RWPE2 (cell line): ENCODE results near the gene CPEB1.
A peak's percentile ranks its signal among the peaks of the same experiment; 100 is the strongest.

Experiments used
- ATAC-seq: fragments of 200-7000 bp; cut with Tn5 transposase; 3 replicates; pipeline ENCODE4 v1.9.1; 2021; ENCODE audit warnings: low read depth
- DNase-seq: peaks from one replicate; pipeline ENCODE4 v3.0.0-alpha.2; 2020; ENCODE audit warnings: low spot score
- H3K27ac ChIP-seq: fragments of 450-650 bp; 2 replicates; pipeline ENCODE4 v1.5.1; 2017; ENCODE audit warnings: mild to moderate bottlenecking; ENCODE audit not compliant: poor library complexity, severe bottlenecking
- H3K27me3 ChIP-seq: fragments of 250-450 bp; sonication (Bioruptor Pico); 2 replicates; pipeline ENCODE4 v1.5.1; 2021; ENCODE audit warnings: mild to moderate bottlenecking, moderate library complexity; ENCODE audit not compliant: insufficient read depth, poor library complexity, severe bottlenecking
- H3K36me3 ChIP-seq: fragments of 250-450 bp; sonication (Bioruptor Pico); 2 replicates; pipeline ENCODE4 v1.5.1; 2020; ENCODE audit warnings: low read depth, mild to moderate bottlenecking, moderate library complexity
- H3K4me1 ChIP-seq: fragments of 250-450 bp; sonication (Bioruptor Pico); 2 replicates; pipeline ENCODE4 v1.5.1; 2021; ENCODE audit warnings: mild to moderate bottlenecking, moderate library complexity; ENCODE audit not compliant: insufficient read depth, poor library complexity, severe bottlenecking
- H3K4me3 ChIP-seq: fragments of 250-450 bp; sonication (Bioruptor Pico); 2 replicates; pipeline ENCODE4 v1.5.1; 2021; ENCODE audit warnings: mild to moderate bottlenecking, moderate library complexity; ENCODE audit not compliant: severe bottlenecking
- H3K9me3 ChIP-seq: fragments of 250-450 bp; sonication (Bioruptor Pico); 2 replicates; pipeline ENCODE4 v1.5.1; 2021; ENCODE audit warnings: mild to moderate bottlenecking, moderate library complexity; ENCODE audit not compliant: severe bottlenecking
- CTCF ChIP-seq: fragments of 450-650 bp; IDR thresholded peaks from one replicate; pipeline ENCODE4 v1.5.1; 2017; ENCODE audit warnings: mild to moderate bottlenecking, moderate library complexity; ENCODE audit not compliant: poor library complexity, severe bottlenecking

The CPEB1 gene

GRCh38 chr15:82670699-82671098 lies 23.5 kb upstream of the CPEB1 start:
- no peaks in the 10 kb centered on the region for H3K4me1 ChIP-seq
- no peak for TF ChIP-seq CTCF
- H3K36me3 ChIP-seq, result no peaks in the 10 kb centered on the region
- no peak overlapping the region for H3K27ac ChIP-seq
- no peaks in the 10 kb centered on the region for H3K27me3 ChIP-seq
- no peak overlapping the region for H3K4me3 ChIP-seq
- no peaks in the 10 kb centered on the region for H3K9me3 ChIP-seq
- DNase-seq (no peak), ATAC-seq (no peak)

GRCh38 chr15:82666606-82667005 lies 19.4 kb upstream of the CPEB1 start:
- no peaks in the 10 kb centered on the region for H3K4me1 ChIP-seq
- H3K4me3 ChIP-seq, result no peak overlapping the region
- H3K36me3 ChIP-seq, result no peaks in the 10 kb centered on the region
- H3K9me3 ChIP-seq, result no peaks in the 10 kb centered on the region
- ATAC-seq (no peak), DNase-seq (no peak)
- no peak for TF ChIP-seq CTCF
- no peak overlapping the region for H3K27ac ChIP-seq
- peaks cover 2% of the 10 kb centered on the region for H3K27me3 ChIP-seq

GRCh38 chr15:82664021-82664420 lies 16.9 kb upstream of the CPEB1 start:
- DNase-seq, result no peak
- H3K27ac ChIP-seq, result no peak overlapping the region
- H3K27me3 ChIP-seq, result peaks cover 4% of the 10 kb centered on the region
- H3K9me3 ChIP-seq, result no peaks in the 10 kb centered on the region
- no peaks in the 10 kb centered on the region for H3K36me3 ChIP-seq
- no peak for ATAC-seq
- no peak overlapping the region for H3K4me3 ChIP-seq
- no peaks in the 10 kb centered on the region for H3K4me1 ChIP-seq
- no peak for TF ChIP-seq CTCF

- no peaks in the 10 kb centered on the region for H3K36me3 ChIP-seq
- ATAC-seq, result peak; percentile 54
Measured at GRCh38 chr15:82663186-82663600, 16.0 kb upstream of the CPEB1 start.

More at GRCh38 chr15:82663186-82663600, 16.0 kb upstream of the CPEB1 start:
- H3K9me3 ChIP-seq, result no peaks in the 10 kb centered on the region
- H3K4me3 ChIP-seq, result no peak overlapping the region
- no peak for DNase-seq
- TF ChIP-seq CTCF, result no peak
- peaks cover 4% of the 10 kb centered on the region for H3K27me3 ChIP-seq
- no peaks in the 10 kb centered on the region for H3K4me1 ChIP-seq
- no peak overlapping the region for H3K27ac ChIP-seq
